Head of caudate nucleus (tissue), 42 donors: ENCODE data around the gene SCN8A.

Experiments
- DNase-seq, 42 donors: peaks; one replicate each; pipeline versions ENCODE4 v3.0.0 to v3.0.0-alpha.2; 2020 to 2021; ENCODE audit warnings: mixed read lengths in 7 of 42
- intact Hi-C: fragments of 100-400 bp; cut with DNase I; formaldehyde crosslinking; loops from one replicate; pipeline ENCODE4 v1.15.0; 2022

The SCN8A gene

GRCh38 chr12:51837286-51837685, 246.3 kb downstream of the SCN8A start:
- DNase-seq: no peak
- intact Hi-C loops: no loop called here

DNA sequence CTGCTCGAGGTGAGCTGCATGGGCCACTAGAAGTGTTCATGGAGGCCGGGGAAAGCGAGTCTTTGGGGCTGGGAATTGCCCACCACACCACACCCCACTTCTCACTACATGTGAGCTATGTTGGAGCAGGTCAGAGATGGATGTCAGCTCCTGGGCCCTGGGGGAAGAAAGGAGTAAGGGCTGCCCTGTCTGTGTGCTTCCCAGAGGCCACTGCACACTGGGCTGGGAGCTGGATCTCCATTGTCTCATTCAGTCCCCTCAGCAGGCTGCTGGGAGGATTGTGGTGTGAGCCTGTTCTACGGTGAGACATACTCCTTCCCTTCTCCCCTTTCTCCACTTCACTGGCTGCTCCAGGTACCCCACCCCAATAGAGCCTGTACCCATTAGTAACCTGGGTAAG, 247.0 kb downstream of the SCN8A start:
- DNase-seq: no peak
- intact Hi-C loops: no loop called here

GRCh38 chr12:51838762-51839161, 247.7 kb downstream of the SCN8A start:
- DNase-seq: no peak
- intact Hi-C loops: no loop called here

- no peak for DNase-seq
- intact Hi-C loops: no loop called here
Measured at GRCh38 chr12:51839310-51839947, 248.4 kb downstream of the SCN8A start.

GRCh38 chr12:51840966-51841365, 249.9 kb downstream of the SCN8A start:
- DNase-seq: no peak
- intact Hi-C loops: no loop called here

GRCh38 chr12:51841727-51842126, 250.7 kb downstream of the SCN8A start:
- intact Hi-C loops: no loop called here
- DNase-seq: no peak

- DNase-seq: no peak
- intact Hi-C loops: no loop called here
Measured at GRCh38 chr12:51844854-51845253, 253.8 kb downstream of the SCN8A start.

DNA sequence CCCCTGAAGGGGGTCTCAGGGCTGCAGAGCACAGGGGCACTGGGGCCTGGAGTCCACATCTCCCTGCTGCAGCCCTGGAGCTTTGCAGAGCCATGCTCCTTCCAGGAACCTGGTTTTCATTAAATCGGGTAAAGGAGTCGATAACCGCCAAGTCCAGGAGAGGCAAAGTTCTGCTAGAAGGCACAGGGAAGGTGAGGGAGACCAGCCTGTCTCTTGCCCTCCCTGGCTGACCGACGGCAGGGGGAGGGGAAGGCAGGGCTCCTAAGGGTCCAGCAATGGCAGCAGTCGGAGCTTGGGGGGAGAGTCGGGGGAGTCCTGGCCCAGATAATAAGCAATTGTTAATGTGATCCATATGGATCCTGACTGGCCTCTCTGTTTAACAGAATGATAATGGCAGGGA, 254.4 kb downstream of the SCN8A start:
- no peak for DNase-seq
- intact Hi-C loops: no loop called here

GRCh38 chr12:51846271-51846691, 255.2 kb downstream of the SCN8A start:
- DNase-seq: no peak
- intact Hi-C loops: no loop called here

GRCh38 chr12:51846911-51847642, 256.0 kb downstream of the SCN8A start:
- intact Hi-C loops: no loop called here
- DNase-seq: peak in 16 of 42 donors; percentile 17 to 59 (median 33)

- intact Hi-C loops: no loop called here
- no peak for DNase-seq
Measured at GRCh38 chr12:51847643-51848325, 256.8 kb downstream of the SCN8A start.

DNA sequence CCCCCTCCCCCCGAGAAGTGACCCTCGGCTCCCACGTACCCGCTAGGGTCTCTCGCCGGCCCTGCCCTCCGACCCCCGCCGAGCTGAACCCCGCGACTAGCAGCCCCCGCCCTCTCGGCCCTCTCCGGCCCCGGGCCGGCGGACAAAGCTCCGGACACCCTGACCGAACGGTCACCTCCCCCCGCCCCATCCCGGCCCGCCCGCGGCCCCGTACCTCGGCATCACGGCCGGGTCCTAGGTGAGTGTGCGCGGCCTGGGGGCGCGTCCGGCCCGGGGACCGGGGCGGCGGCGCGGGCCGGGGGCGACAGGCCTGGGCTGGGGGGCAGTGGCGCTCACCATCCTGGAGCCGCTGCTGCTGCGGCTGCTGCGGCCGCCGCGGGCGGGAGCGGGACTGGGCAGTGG, 257.3 kb downstream of the SCN8A start, which contains the start of gene FIGNL2:
TSS of gene FIGNL2 (minus strand) at position 393 of the 402 bp plus-strand sequence. CDS start 26,305 bp downstream, outside the sequence.
- intact Hi-C loops: no loop called here
- no peak for DNase-seq

DNA sequence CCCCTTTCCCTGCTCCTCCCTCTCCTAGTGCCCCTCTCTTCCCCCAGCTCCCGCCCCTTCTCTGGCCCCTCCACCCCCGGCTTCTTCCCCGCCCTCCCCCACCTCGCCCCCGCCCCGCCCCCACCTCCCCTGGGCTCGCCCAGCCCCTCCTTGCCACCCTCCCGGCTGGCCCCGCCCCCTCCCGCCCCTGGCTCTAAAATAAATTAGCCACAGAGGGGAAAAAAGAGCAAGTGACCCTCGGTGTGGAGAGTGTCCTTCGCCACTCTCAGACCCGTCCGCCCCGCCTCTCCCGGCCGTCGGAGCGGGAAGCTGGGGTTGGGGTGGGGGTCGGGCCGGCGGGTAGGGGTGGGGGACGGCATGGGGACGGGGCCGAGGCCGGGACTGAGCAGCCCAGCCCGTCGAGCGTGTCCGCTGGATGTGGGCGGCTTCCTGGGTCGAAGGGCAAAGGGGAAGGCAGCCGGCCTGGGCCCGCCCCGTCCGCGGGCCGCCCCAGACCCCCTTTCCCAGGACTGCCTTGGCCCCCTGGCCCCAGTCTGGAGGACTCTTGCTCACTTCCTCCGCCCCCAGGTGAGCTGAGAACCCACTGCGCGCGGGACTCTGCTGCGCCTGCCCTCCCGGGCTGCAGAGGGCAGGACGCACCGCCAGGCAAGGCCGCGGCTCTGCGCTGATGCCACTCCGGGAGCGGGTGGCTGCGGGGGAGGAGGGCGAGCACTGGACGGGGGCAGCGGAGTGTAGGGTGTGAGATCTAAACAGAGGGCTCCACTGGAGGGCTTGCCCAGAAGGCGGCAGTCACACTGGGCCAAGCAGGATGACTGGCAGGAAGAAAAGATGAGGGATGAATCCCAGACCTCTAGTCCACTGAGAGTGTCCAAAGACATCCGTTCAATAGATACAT, 258.1 kb downstream of the SCN8A start:
- intact Hi-C loops: no loop called here
- no peak for DNase-seq

DNA sequence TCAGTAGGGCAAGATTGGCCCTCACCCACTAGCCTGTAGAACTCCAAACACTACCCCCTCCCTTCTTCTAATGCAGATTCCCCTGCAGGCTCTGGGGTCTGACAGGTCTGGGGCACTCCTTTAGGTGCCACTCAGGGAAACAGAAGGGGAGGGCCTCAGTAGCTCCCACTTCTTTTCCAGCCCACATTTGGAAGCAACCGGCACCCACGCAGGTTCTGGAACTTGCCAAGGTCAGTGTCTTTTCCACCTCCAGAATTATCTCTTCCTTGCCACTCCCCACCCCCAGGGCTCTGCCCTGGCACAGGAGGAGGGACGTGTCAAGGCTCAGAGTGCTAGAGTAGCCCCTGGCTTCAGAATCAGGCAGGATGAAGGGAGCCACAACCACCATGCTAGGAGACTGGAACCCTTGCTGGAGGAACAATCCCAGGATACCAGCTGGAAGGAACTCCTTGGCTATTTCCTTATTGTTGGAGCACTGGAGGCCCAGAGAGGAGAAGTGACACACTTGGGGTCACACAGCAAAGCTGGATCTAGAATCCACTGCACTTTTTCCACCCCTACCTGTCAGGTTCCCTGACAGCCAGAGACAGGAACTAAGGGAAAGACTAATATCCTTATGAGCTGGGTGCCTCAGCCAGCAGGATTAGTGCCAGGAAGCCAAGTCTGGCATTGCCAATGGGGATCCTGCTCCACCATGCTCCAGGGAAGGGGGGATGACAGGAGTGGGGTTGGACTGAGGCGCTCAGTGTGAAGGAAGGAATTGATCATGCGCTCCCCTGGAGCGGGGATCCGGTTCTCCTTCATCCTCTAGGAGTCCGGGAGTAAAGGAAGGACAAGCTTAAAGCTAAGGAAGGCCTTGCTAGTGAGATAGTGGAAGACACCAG, 259.3 kb downstream of the SCN8A start:
- intact Hi-C loops: no loop called here
- no peak for DNase-seq

DNA sequence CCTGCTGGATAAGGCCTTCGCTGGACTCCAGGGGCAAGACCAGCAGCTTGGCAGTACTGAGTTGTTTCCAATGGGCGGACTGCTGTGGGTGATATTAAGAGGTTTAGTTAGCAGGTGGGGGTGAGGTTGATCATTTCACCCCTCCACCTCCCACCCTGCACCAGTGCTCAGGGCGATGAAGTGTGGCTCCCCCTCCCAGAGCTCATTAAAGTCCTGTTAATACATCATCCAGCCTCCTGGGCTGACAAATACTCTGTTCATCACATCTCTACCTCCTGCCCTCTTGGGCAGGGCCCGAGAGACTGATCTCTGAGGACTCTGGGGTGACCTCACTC, 259.9 kb downstream of the SCN8A start:
- DNase-seq: no peak
- intact Hi-C loops: no loop called here

DNA sequence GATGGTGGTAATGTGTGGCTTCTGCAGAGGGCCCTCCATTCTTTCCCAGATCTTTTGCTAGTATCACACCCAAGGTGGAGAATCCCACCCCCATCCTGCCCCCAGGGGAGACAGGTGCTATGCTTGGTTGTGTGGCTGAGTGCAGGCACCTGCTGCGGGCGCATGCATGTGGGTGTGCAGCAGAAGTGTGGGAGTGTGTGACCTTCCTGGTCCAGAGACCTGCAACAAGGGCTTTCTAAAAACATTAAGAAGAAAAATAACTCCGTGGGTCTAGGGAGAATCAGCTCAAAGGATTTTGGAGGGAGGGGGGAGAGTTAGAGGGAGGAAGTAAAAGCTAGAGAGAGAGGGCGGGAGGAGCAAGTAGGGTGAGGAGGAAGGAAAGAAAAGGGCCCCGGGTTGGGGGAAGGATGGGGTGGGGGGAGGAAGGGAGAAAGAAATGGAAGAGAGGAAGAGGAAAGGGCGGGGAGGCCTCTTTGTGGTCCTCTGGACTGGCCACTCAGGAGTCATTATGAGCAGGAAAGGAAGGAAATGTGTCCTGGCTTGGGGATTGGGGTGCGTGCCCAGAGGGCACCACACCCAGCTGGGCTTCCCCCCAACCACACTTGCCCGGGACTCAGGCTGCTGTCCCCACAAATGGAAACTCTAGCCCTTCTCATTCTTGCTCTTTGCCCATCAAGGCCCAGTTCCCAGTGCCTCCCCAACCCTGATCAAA, 260.5 kb downstream of the SCN8A start:
- intact Hi-C loops: no loop called here
- DNase-seq: no peak

DNA sequence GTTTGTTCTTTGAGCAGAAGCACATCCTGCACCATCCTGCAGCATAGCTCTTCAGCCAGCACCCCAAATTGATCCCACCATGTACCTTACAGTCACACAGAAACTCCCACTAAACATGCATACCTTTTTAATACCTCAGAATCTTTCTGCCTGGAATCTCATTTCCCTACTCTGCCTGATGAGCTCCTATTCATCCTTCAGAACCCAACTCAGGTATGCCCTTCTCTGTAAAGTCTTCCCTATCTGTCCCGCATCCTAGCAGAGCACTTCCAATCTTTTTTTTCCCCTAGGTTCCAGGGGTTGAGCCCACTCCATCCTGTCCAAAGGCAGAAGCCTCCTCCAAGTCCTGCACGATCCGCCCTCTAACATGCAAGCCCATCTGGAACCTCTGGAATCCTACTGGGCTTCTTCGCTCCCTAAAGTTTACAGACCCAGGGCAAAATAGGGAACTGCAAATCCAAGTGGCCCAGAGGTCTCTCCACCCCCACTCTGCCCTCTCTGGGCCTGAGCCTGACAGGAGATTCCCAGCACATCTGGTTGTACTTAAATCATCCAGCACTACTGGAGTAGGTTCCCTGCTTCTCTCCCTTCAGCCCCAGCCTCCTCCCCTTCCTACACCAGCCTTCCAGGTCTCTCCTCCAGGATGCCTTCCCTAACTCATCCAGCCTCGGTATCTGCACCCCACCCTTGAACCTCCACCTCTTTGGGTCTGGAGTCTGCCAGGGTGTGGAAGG, 261.5 kb downstream of the SCN8A start:
- DNase-seq: no peak
- intact Hi-C loops: no loop called here
